BE2C (cell line): ENCODE data around the gene DBNDD2. TPM values are rescaled to one million over a fixed set of nuclear protein-coding genes. Genes with fewer than 3 reads are reported as not detected.

ENCODE experiments used
- DNase-seq: peaks from one replicate; pipeline ENCODE4 v3.0.0-alpha.2; 2020
- H3K27me3 ChIP-seq: fragments of 250-450 bp; sonication (Bioruptor Pico); 2 replicates; pipeline ENCODE4 v1.5.1; 2020; ENCODE audit warnings: mild to moderate bottlenecking
- H3K36me3 ChIP-seq: fragments of 250-450 bp; sonication (Bioruptor Pico); 2 replicates; pipeline ENCODE4 v1.5.1; 2020; ENCODE audit warnings: mild to moderate bottlenecking
- H3K4me1 ChIP-seq: fragments of 250-450 bp; sonication (Bioruptor Pico); 2 replicates; pipeline ENCODE4 v1.5.1; 2020
- H3K4me3 ChIP-seq: 2 replicates; pipeline ENCODE4 v1.5.1; 2011; ENCODE audit warnings: low read depth, low read length
- H3K9me3 ChIP-seq: fragments of 250-450 bp; sonication (Bioruptor Pico); 2 replicates; pipeline ENCODE4 v1.5.1; 2020
- CTCF ChIP-seq: IDR thresholded peaks from 2 replicates; pipeline ENCODE4 v1.5.1; 2012; ENCODE audit warnings: mild to moderate bottlenecking, low read depth, low read length
- polyA plus RNA-seq: library from polyadenylated mRNA; unstranded; fragments of >200 nt; gene quantifications from one replicate; pipeline ENCODE4 v1.2.1, GENCODE V29; 2012; ENCODE audit warnings: low read depth, missing spikeins; ENCODE audit not compliant: insufficient read length, insufficient read depth

The DBNDD2 gene
- polyA plus RNA-seq, result 29.0 TPM

DNA sequence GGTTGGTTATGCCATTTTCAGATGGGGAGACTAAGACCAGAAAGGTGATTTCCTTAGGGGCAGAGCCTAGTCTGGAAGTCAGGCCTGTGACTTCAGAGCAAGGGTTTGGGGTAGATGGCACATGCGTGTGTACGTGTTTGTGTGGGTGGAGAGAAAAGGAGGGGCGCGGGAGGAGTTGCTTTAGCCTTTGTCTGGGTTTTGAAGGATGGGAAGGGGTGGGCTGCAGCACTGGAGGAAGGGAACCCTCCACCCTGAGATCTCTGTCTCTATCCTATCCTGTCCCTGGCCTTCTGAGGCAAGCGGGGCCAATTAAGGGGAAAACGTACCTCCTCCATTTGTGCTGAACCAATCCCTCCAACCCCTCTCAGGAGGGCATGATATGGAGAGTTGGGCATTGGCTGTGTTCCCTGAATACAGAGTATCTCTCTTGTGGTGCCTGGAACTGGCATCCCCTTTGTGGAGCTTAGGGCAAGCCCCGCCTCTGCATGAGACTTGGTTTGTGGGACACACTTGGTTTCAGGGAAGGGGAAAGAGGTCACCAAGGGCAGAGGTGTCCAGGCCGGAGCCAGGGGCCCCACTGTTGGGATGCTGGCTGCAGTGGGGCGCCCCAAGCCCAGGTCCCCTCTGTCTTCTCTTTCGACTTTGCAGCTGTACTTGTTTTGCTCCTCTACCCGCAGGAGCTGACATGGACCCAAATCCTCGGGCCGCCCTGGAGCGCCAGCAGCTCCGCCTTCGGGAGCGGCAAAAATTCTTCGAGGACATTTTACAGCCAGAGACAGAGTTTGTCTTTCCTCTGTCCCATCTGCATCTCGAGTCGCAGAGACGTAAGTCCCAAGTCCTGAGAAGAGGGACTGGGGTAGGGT lies at the start of gene DBNDD2:
TSS of gene DBNDD2 (plus strand) at position 507 of the 863 bp plus-strand sequence. CDS start at position 686, 179 bp downstream.
- no peak for TF ChIP-seq CTCF
- peak within 1 kb of the TSS; percentile 71 for H3K4me3 ChIP-seq
- H3K27me3 ChIP-seq, result peaks cover 22% of the 10 kb centered on the region
- H3K9me3 ChIP-seq, result no peaks in the 10 kb centered on the region
- no peak for DNase-seq
- H3K36me3 ChIP-seq, result peaks cover 3% of the 10 kb centered on the region; the same call in 1 of the 2 replicates
- no peaks in the 10 kb centered on the region for H3K4me1 ChIP-seq

- H3K4me3 ChIP-seq, result no peak overlapping the region
- H3K9me3 ChIP-seq, result no peaks in the 10 kb centered on the region
- no peak for DNase-seq
- H3K27me3 ChIP-seq, result no peaks in the 10 kb centered on the region
- no peaks in the 10 kb centered on the region for H3K4me1 ChIP-seq
- no peak for TF ChIP-seq CTCF
- H3K36me3 ChIP-seq, result no peaks in the 10 kb centered on the region
Measured at GRCh38 chr20:45359069-45359405, 49.1 kb upstream of the DBNDD2 start.

DNA sequence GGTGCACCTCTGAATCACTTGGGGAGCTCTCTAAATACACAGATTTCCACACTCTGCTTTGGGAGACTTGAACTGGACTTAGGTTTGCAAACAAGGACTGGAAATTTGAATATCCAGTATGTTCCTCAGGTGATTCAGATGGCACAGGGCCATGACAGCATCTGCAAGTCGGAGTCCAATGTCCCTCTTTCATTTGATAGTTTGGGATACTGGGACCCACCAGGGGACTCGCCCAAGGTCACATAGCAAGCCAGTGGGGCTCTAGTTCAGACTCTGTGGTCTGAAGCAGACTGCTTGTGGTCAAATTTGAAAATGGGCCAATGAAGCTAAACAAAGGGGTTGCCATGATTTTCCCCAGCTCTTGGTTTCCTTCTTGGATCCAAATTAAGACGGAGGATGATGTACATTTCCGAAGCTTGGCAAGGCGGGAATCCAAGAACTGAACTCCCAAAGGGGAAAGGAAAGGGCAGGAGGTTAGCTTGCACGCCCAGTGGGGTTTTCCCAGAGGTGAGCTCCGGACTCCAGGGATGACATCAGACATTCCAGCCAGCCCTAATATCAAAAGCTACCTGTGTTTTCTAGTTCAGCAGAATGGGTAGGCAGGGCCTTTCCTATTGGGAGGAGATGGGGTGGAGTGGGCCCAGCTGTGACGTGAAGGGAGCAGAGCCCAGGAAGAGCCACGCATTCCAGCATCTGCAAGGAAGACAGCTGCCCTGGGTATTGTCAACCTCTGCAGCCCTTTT lies 48.5 kb upstream of the DBNDD2 start:
- H3K36me3 ChIP-seq, result no peaks in the 10 kb centered on the region
- no peaks in the 10 kb centered on the region for H3K27me3 ChIP-seq
- no peak overlapping the region for H3K4me3 ChIP-seq
- no peaks in the 10 kb centered on the region for H3K9me3 ChIP-seq
- H3K4me1 ChIP-seq, result no peaks in the 10 kb centered on the region
- no peak for DNase-seq
- TF ChIP-seq CTCF, result no peak

DNA sequence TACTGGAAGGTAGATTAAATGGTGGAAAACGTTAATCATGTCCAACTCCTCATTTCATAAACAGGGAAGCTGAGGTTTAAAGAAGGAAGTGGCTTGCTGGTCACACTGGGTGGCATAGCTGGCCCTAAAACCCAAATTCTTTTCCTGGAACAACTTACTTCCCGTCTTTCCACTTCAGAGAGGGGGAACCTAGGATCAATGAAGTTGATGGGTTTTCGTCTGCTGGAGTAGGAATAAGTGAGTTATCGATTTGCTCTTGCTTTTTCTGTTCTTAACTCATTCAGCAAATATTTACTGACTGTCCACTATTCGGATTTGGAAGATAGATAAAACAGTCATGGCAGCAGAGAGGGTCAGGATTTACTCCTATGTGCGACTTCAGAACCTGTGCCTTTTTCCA lies 46.3 kb upstream of the DBNDD2 start:
- no peak for TF ChIP-seq CTCF
- H3K4me1 ChIP-seq, result no peaks in the 10 kb centered on the region
- DNase-seq, result no peak

DNA sequence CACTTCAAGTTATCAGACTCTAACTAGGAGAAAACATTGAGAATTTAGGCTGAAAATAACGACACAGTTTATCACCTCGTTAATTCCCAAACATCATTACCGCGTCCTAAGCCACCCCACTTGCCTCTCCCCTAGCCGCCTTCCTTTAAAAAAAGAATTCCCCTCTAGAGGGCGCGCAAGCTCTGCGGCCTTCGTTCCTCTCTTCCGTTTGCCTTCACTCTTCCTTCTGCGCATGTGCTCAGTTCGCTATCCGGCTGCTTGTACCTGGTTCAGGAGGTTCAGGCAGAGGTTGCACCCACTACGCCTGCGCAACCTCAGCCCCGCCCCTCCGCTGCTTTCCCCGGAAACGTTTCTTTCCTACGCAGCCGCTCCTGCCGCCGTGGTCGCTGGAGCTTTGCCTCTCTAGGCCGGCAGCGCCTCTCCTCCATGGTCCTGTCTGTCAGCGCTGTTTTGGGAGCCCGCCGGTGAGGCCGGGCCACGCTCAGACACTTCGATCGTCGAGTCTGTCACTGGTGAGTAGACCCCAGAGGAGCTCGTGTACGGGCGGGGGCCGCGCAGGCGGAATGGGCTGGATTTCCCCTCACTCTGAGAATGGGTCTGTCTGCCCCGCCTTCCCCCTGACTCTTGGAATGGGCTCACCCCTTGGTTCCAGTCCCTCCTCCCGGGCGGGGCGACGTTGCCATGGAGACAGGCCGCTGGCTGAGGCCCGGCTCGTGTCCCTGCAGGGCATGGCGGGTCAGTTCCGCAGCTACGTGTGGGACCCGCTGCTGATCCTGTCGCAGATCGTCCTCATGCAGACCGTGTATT lies 45.1 kb upstream of the DBNDD2 start, which contains the start of gene SYS1:
TSS of gene SYS1 (plus strand) at position 353 of the 807 bp plus-strand sequence. CDS start at position 729, 376 bp downstream.
- peak within 1 kb of the TSS; percentile 85 for H3K4me3 ChIP-seq
- no peaks in the 10 kb centered on the region for H3K4me1 ChIP-seq
- peak; percentile 86 for TF ChIP-seq CTCF
- H3K27me3 ChIP-seq, result no peaks in the 10 kb centered on the region
- H3K9me3 ChIP-seq, result no peaks in the 10 kb centered on the region
- peak; percentile 99 for DNase-seq
- H3K36me3 ChIP-seq, result peaks cover 5% of the 10 kb centered on the region; the same call in 1 of the 2 replicates

More for the DNA sequence above, 46.3 kb upstream of the DBNDD2 start:
- Histone ChIP-seq H3K4me3 (no peak overlapping the region), H3K36me3 (peaks cover under 1% of the 10 kb centered on the region; the same call in 1 of the 2 replicates), H3K27me3 (no peaks in the 10 kb centered on the region), H3K9me3 (no peaks in the 10 kb centered on the region)
